Activated CD4-positive, alpha-beta T cell treated with anti-CD3 and anti-CD28 coated beads for 36 hours (primary cell): ENCODE data around the gene NWD2. TPM values are rescaled to one million over a fixed set of nuclear protein-coding genes. Genes with fewer than 3 reads are reported as not detected.

Experiments
- ATAC-seq: fragments of 200-7000 bp; cut with Tn5 transposase; one replicate; pipeline ENCODE4 v1.10.0; 2021; ENCODE audit warnings: mild to moderate bottlenecking, moderate library complexity
- CTCF ChIA-PET: fragments of 350-600 bp; sonication (Branson Sonifier 250); formaldehyde crosslinking; loops from one replicate; lab custom pipeline; 2021; ENCODE audit warnings: antibody characterized with exemption; lab: Charles Lee
- POLR2A ChIA-PET: fragments of 350-600 bp; sonication (Branson Sonifier 250); formaldehyde crosslinking; loops from one replicate; lab custom pipeline; 2021; ENCODE audit warnings: antibody characterized with exemption, inconsistent platforms; lab: Charles Lee
- DNase-seq: peaks from one replicate; pipeline ENCODE4 v3.0.0-alpha.2; 2020
- H3K27ac Mint-ChIP-seq: one replicate; pipeline ENCODE4 v1.8.0; 2021; ENCODE audit warnings: mixed read lengths
- H3K27me3 Mint-ChIP-seq: one replicate; pipeline ENCODE4 v1.8.0; 2021; ENCODE audit warnings: mixed read lengths
- H3K36me3 Mint-ChIP-seq: one replicate; pipeline ENCODE4 v1.8.0; 2021; ENCODE audit warnings: low read depth, mixed read lengths
- H3K4me1 Mint-ChIP-seq: one replicate; pipeline ENCODE4 v1.8.0; 2021; ENCODE audit warnings: mixed read lengths
- H3K4me3 Mint-ChIP-seq: one replicate; pipeline ENCODE4 v1.8.0; 2021; ENCODE audit warnings: mild to moderate bottlenecking, moderate library complexity, mixed read lengths
- H3K9me3 Mint-ChIP-seq: one replicate; pipeline ENCODE4 v1.8.0; 2021; ENCODE audit warnings: low read depth, mixed read lengths
- intact Hi-C, 2 experiments: fragments of 100-400 bp; cut with DNase I in 1 of 2; cut with micrococcal nuclease in 1 of 2; formaldehyde crosslinking; loops; one replicate each; pipeline versions ENCODE4 v1.14.2 to v1.15.1; 2022 to 2024; cut with DNase I, micrococcal nuclease
- total RNA-seq, 2 experiments: library from RNA; stranded (reverse); gene quantifications; one replicate each; pipeline ENCODE4 v1.2.3, GENCODE V29; 2021

The NWD2 gene
- total RNA-seq, 2 experiments from 2014 or later, result not detected

GRCh38 chr4:37241647-37242046 lies 2.9 kb upstream of the NWD2 start:
- ATAC-seq, result no peak

GRCh38 chr4:37243051-37243450 lies 1.5 kb upstream of the NWD2 start:
- no peak overlapping the region for H3K4me3 Mint-ChIP-seq
- no peaks in the 10 kb centered on the region for H3K36me3 Mint-ChIP-seq
- DNase-seq (no peak), ATAC-seq (no peak)
- H3K4me1 Mint-ChIP-seq, result peaks cover 3% of the 10 kb centered on the region
- intact Hi-C loops, result no loop called here
- H3K27ac Mint-ChIP-seq, result no peak overlapping the region
- H3K27me3 Mint-ChIP-seq, result peaks cover 51% of the 10 kb centered on the region
- POLR2A ChIA-PET, result no interaction called here
- no peaks in the 10 kb centered on the region for H3K9me3 Mint-ChIP-seq
- CTCF ChIA-PET, result no interaction called here

More at GRCh38 chr4:37241647-37242046, 2.9 kb upstream of the NWD2 start:
- Mint-ChIP-seq H3K4me1 (peaks cover 3% of the 10 kb centered on the region), H3K9me3 (no peaks in the 10 kb centered on the region), H3K27me3 (peaks cover 52% of the 10 kb centered on the region), H3K27ac (no peak overlapping the region), H3K36me3 (no peaks in the 10 kb centered on the region), H3K4me3 (no peak overlapping the region)
- DNase-seq, result no peak
- CTCF ChIA-PET, result no interaction called here
- POLR2A ChIA-PET, result no interaction called here
- intact Hi-C loops, result no loop called here

GRCh38 chr4:37243722-37244582 lies 591 bp upstream of the NWD2 start:
- H3K4me1 Mint-ChIP-seq, result peaks cover 3% of the 10 kb centered on the region
- no peak overlapping the region for H3K27ac Mint-ChIP-seq
- CTCF ChIA-PET, result no interaction called here
- ATAC-seq (no peak), DNase-seq (peak; percentile 24)
- H3K4me3 Mint-ChIP-seq, result no peak overlapping the region
- intact Hi-C loops, result no loop called here
- H3K36me3 Mint-ChIP-seq, result no peaks in the 10 kb centered on the region
- H3K27me3 Mint-ChIP-seq, result peaks cover 56% of the 10 kb centered on the region
- no peaks in the 10 kb centered on the region for H3K9me3 Mint-ChIP-seq
- POLR2A ChIA-PET, result no interaction called here

- H3K4me3 Mint-ChIP-seq, result no peak overlapping the region
- no peaks in the 10 kb centered on the region for H3K9me3 Mint-ChIP-seq
- DNase-seq (no peak), ATAC-seq (no peak)
- intact Hi-C loops, result no loop called here
- ChIA-PET CTCF (no interaction called here), POLR2A (no interaction called here)
- H3K27ac Mint-ChIP-seq, result no peak overlapping the region
- no peaks in the 10 kb centered on the region for H3K36me3 Mint-ChIP-seq
- H3K27me3 Mint-ChIP-seq, result peaks cover 54% of the 10 kb centered on the region
- peaks cover 3% of the 10 kb centered on the region for H3K4me1 Mint-ChIP-seq
Observed at GRCh38 chr4:37245391-37245954, 930 bp downstream of the NWD2 start.

GRCh38 chr4:37246891-37247290 lies 2.3 kb downstream of the NWD2 start:
- intact Hi-C loops, result no loop called here
- Mint-ChIP-seq H3K9me3 (no peaks in the 10 kb centered on the region), H3K27me3 (peaks cover 50% of the 10 kb centered on the region), H3K4me1 (peaks cover 3% of the 10 kb centered on the region), H3K4me3 (no peak overlapping the region), H3K36me3 (no peaks in the 10 kb centered on the region), H3K27ac (no peak overlapping the region)
- CTCF ChIA-PET, result interaction anchor here (1.2 kb wide), 1 partner anchor 16 kb away, joined by 3 read pairs; no protein-coding TSS in a partner anchor
- POLR2A ChIA-PET, result no interaction called here
- DNase-seq, result no peak
- ATAC-seq, result no peak

GRCh38 chr4:37258221-37258620 lies 13.7 kb downstream of the NWD2 start:
- Mint-ChIP-seq H3K36me3 (no peaks in the 10 kb centered on the region), H3K9me3 (no peaks in the 10 kb centered on the region), H3K27ac (no peak overlapping the region), H3K27me3 (peaks cover 13% of the 10 kb centered on the region), H3K4me3 (no peak overlapping the region), H3K4me1 (no peaks in the 10 kb centered on the region)
- ATAC-seq (no peak), DNase-seq (no peak)
- POLR2A ChIA-PET, result no interaction called here
- CTCF ChIA-PET, result no interaction called here
- intact Hi-C loops, result no loop called here

- no peak overlapping the region for H3K27ac Mint-ChIP-seq
- ATAC-seq, result no peak
- CTCF ChIA-PET, result no interaction called here
- intact Hi-C loops, result loop anchor here in 1 of 2 experiments (10.0 kb wide), 1 partner anchor 574 kb away; no protein-coding TSS in a partner anchor
- H3K36me3 Mint-ChIP-seq, result no peaks in the 10 kb centered on the region
- H3K4me3 Mint-ChIP-seq, result no peak overlapping the region
- no peak for DNase-seq
- peaks cover 12% of the 10 kb centered on the region for H3K27me3 Mint-ChIP-seq
- no peaks in the 10 kb centered on the region for H3K4me1 Mint-ChIP-seq
- H3K9me3 Mint-ChIP-seq, result no peaks in the 10 kb centered on the region
- POLR2A ChIA-PET, result no interaction called here
Observed at GRCh38 chr4:37268319-37268718, 23.8 kb downstream of the NWD2 start.

GRCh38 chr4:37279121-37279520 lies 34.6 kb downstream of the NWD2 start:
- H3K9me3 Mint-ChIP-seq, result peaks cover 9% of the 10 kb centered on the region
- no peaks in the 10 kb centered on the region for H3K4me1 Mint-ChIP-seq
- POLR2A ChIA-PET, result no interaction called here
- no peak overlapping the region for H3K27ac Mint-ChIP-seq
- H3K4me3 Mint-ChIP-seq, result no peak overlapping the region
- intact Hi-C loops, result no loop called here
- CTCF ChIA-PET, result no interaction called here
- no peaks in the 10 kb centered on the region for H3K27me3 Mint-ChIP-seq
- H3K36me3 Mint-ChIP-seq, result no peaks in the 10 kb centered on the region
- DNase-seq (no peak), ATAC-seq (no peak)

GRCh38 chr4:37279894-37280592 lies 35.5 kb downstream of the NWD2 start:
- no peak overlapping the region for H3K4me3 Mint-ChIP-seq
- no peak for ATAC-seq
- no peaks in the 10 kb centered on the region for H3K27me3 Mint-ChIP-seq
- no peak overlapping the region for H3K27ac Mint-ChIP-seq
- intact Hi-C loops, result no loop called here
- POLR2A ChIA-PET, result no interaction called here
- H3K9me3 Mint-ChIP-seq, result peaks cover 9% of the 10 kb centered on the region
- H3K4me1 Mint-ChIP-seq, result no peaks in the 10 kb centered on the region
- H3K36me3 Mint-ChIP-seq, result no peaks in the 10 kb centered on the region
- no peak for DNase-seq
- CTCF ChIA-PET, result no interaction called here

GRCh38 chr4:37299468-37299867 lies 54.9 kb downstream of the NWD2 start:
- CTCF ChIA-PET, result no interaction called here
- no peak overlapping the region for H3K27ac Mint-ChIP-seq
- intact Hi-C loops, result no loop called here
- H3K27me3 Mint-ChIP-seq, result peaks cover 6% of the 10 kb centered on the region
- ATAC-seq (no peak), DNase-seq (no peak)
- POLR2A ChIA-PET, result no interaction called here
- H3K36me3 Mint-ChIP-seq, result no peaks in the 10 kb centered on the region
- peaks cover 5% of the 10 kb centered on the region for H3K9me3 Mint-ChIP-seq
- H3K4me1 Mint-ChIP-seq, result no peaks in the 10 kb centered on the region
- no peak overlapping the region for H3K4me3 Mint-ChIP-seq

- ChIA-PET POLR2A (no interaction called here), CTCF (no interaction called here)
- DNase-seq, result no peak
- no peak for ATAC-seq
- Mint-ChIP-seq H3K9me3 (peaks cover 10% of the 10 kb centered on the region), H3K4me1 (no peaks in the 10 kb centered on the region), H3K27me3 (peaks cover 6% of the 10 kb centered on the region), H3K27ac (no peak overlapping the region), H3K36me3 (no peaks in the 10 kb centered on the region), H3K4me3 (no peak overlapping the region)
- intact Hi-C loops, result no loop called here
Observed at GRCh38 chr4:37304612-37305011, 60.1 kb downstream of the NWD2 start.
